K562 (cell line): ENCODE results near the gene POU2F3. TPM values are rescaled to one million over a fixed set of nuclear protein-coding genes. Genes with fewer than 3 reads are reported as not detected.

Experiments used
- ATAC-seq: fragments of 200-7000 bp; cut with Tn5 transposase; 3 replicates; pipeline ENCODE4 v1.9.1; 2020; ENCODE audit warnings: moderate library complexity
- BruUV-seq: library from RNA; stranded (reverse); fragments of 400-500 nt; replicated peaks from 2 replicates; lab custom pipeline; 2021; lab: Mats Ljungman, UMichigan
- CTCF ChIA-PET: fragments of 300-600 bp; formaldehyde crosslinking; extraction: SDS; loops from one replicate; lab custom pipeline; 2021; ENCODE audit warnings: low intra/inter-chr PET ratio; lab: Yijun Ruan, JAX
- POLR2A ChIA-PET: fragments of 300-600, 350-650 bp; sonication (Branson Sonifier 250); formaldehyde crosslinking; extraction: SDS; loops from one replicate; lab custom pipeline; 2021; ENCODE audit warnings: antibody characterized with exemption, inconsistent platforms; lab: Yijun Ruan, JAX
- DNase-seq, 4 experiments: peaks; one replicate each; pipeline versions ENCODE4 v3.0.0 to v3.0.0-alpha.2; 2011 to 2018; ENCODE audit warnings: low spot score in 3 of 4, mixed read lengths in 3 of 4; ENCODE audit errors: extremely low read depth in 1 of 4
- FAIRE-seq: peaks from 2 replicates; lab custom pipeline; 2011; peaks lifted over from hg19 to GRCh38; lab: Jason Lieb, UNC
- H2AFZ ChIP-seq: 2 replicates; pipeline ENCODE4 v1.6.0; 2011; ENCODE audit warnings: low read depth, low read length, control low read depth, inconsistent platforms
- H3K27ac ChIP-seq: fragments of 200-600 bp; 3 replicates; pipeline ENCODE4 v1.8.0; 2011; ENCODE audit warnings: low read depth, mild to moderate bottlenecking, control low read depth, inconsistent platforms, low read length, moderate library complexity, mixed read lengths; ENCODE audit errors: extremely low read depth
- H3K27me3 ChIP-seq, 2 experiments: fragments of 300-600 bp in 1 of 2; 2 replicates in 1 of 2; 3 replicates in 1 of 2; pipeline versions ENCODE4 v1.6.0 to v1.8.0; 2011; ENCODE audit warnings: inconsistent platforms in 2 of 2, low read length in 2 of 2, mild to moderate bottlenecking in 1 of 2, mixed read lengths in 1 of 2, moderate library complexity in 1 of 2; ENCODE audit not compliant: control insufficient read depth in 2 of 2, insufficient read depth in 2 of 2
- H3K36me3 ChIP-seq: fragments of 300-600 bp; 3 replicates; pipeline ENCODE4 v1.8.0; 2011; ENCODE audit warnings: mild to moderate bottlenecking, low read length, inconsistent platforms; ENCODE audit not compliant: control insufficient read depth, insufficient read depth
- H3K4me1 ChIP-seq, 2 experiments: fragments of 200-600 bp in 1 of 2; replicated peaks in 1 of 2; 2 replicates in 1 of 2; 3 replicates in 1 of 2; pipeline versions ENCODE4 v1.5.1 to v1.8.0; 2011; ENCODE audit warnings: inconsistent platforms in 2 of 2, low read length in 2 of 2, mild to moderate bottlenecking in 1 of 2, mixed read lengths in 1 of 2, moderate library complexity in 1 of 2; ENCODE audit not compliant: control insufficient read depth in 2 of 2, insufficient read depth in 2 of 2
- H3K4me2 ChIP-seq: 2 replicates; pipeline ENCODE4 v1.6.1; 2011; ENCODE audit warnings: low read length, control low read depth, inconsistent platforms, mixed read lengths; ENCODE audit not compliant: insufficient read depth
- H3K4me3 ChIP-seq: fragments of 200-600 bp; sonication (generic), shearing (Covaris generic); 2 replicates; pipeline ENCODE4 v1.5.1; 2016; ENCODE audit warnings: control low read depth, inconsistent platforms
- H3K79me2 ChIP-seq: fragments of 200-600 bp; 3 replicates; pipeline ENCODE4 v1.8.0; 2011; ENCODE audit warnings: low read length, inconsistent platforms; ENCODE audit not compliant: control insufficient read depth, insufficient read depth
- H3K9ac ChIP-seq, 2 experiments: 2 replicates each; pipeline versions ENCODE4 v1.6.0 to v1.6.1; 2011; ENCODE audit warnings: low read depth in 2 of 2, low read length in 2 of 2, control low read depth in 1 of 2, inconsistent platforms in 1 of 2, mild to moderate bottlenecking in 1 of 2, mixed read lengths in 1 of 2; ENCODE audit not compliant: insufficient read depth in 1 of 2
- H3K9me1 ChIP-seq: one replicate; pipeline ENCODE4 v1.6.0; 2011; ENCODE audit warnings: inconsistent platforms, mild to moderate bottlenecking, low read length, moderate library complexity; ENCODE audit not compliant: control insufficient read depth, insufficient read depth
- H3K9me3 ChIP-seq: replicated peaks from 2 replicates; pipeline ENCODE4 v1.5.1; 2011; ENCODE audit warnings: low read depth, low read length, inconsistent platforms; ENCODE audit not compliant: control insufficient read depth, insufficient read depth
- H4K20me1 ChIP-seq: replicated peaks from 2 replicates; pipeline ENCODE4 v1.6.1; 2011; ENCODE audit warnings: low read length, inconsistent platforms, mixed read lengths; ENCODE audit not compliant: control insufficient read depth, insufficient read depth
- FOXA3 ChIP-seq, 2 experiments: fragments of 450-650 bp in 1 of 2; sonication (generic) in 1 of 2; formaldehyde crosslinking; IDR thresholded peaks in 1 of 2; conservative IDR thresholded peaks in 1 of 2; 2 replicates each; pipeline versions ENCODE4 v1.4.0 to v1.8.0; 2020 to 2022; ENCODE audit warnings: mild to moderate bottlenecking in 2 of 2, missing genetic modification reagents in 1 of 2
- FOXM1 ChIP-seq, 2 experiments: fragments of 450-650 bp in 1 of 2; sonication (generic) in 1 of 2; formaldehyde crosslinking in 1 of 2; IDR thresholded peaks; 2 replicates each; pipeline versions ENCODE4 v1.6.1 to v1.9.0; 2017 to 2022; ENCODE audit warnings: low read depth in 2 of 2, mild to moderate bottlenecking in 2 of 2, missing genetic modification reagents in 1 of 2, moderate library complexity in 1 of 2
- NR0B1 ChIP-seq: fragments of 450-650 bp; IDR thresholded peaks from one replicate; pipeline ENCODE4 v1.6.1; 2018; ENCODE audit warnings: mild to moderate bottlenecking, moderate library complexity; ENCODE audit not compliant: partially characterized antibody
- RFX1 ChIP-seq: fragments of 450-650 bp; IDR thresholded peaks from 2 replicates; pipeline ENCODE4 v1.6.1; 2016; ENCODE audit warnings: mild to moderate bottlenecking, moderate library complexity
- SRF ChIP-seq, 2 experiments: fragments of 250-450, 450-650 bp in 1 of 2; sonication (Bioruptor Pico) in 1 of 2; sonication (generic) in 1 of 2; formaldehyde crosslinking; IDR thresholded peaks; 2 replicates each; pipeline versions ENCODE4 v1.5.0 to v1.5.1; 2020 to 2022; ENCODE audit warnings: mild to moderate bottlenecking in 1 of 2, missing genetic modification reagents in 1 of 2
- ZNF639 ChIP-seq, 2 experiments: fragments of 200-800 bp in 1 of 2; sonication (Bioruptor generic) in 1 of 2; sonication (generic) in 1 of 2; formaldehyde crosslinking in 1 of 2; IDR thresholded peaks in 1 of 2; conservative IDR thresholded peaks in 1 of 2; 2 replicates each; pipeline versions ENCODE4 v1.5.0 to v1.6.1; 2016 to 2020; ENCODE audit warnings: missing compliant biosample characterization in 1 of 2, missing genetic modification characterization in 1 of 2, missing genetic modification reagents in 1 of 2
- WGBS: fragments of 100-300 bp; shearing (Covaris generic); methylation state at CpG from one replicate; pipeline ENCODE4 v1.1.6; 2016; ENCODE audit warnings: low coverage, mixed read lengths; ENCODE audit not compliant: insufficient coverage; ENCODE audit errors: missing lambda C conversion rate; 5-methylcytosine and 5-hydroxymethylcytosine counted together
- in situ Hi-C: fragments of 300-500 bp; cut with MboI; formaldehyde crosslinking; loops from 4 replicates; pipeline ENCODE4 v1.15.0; 2018; ENCODE audit warnings: inconsistent platforms, mixed read lengths
- intact Hi-C: fragments of 100-400 bp; cut with micrococcal nuclease; formaldehyde crosslinking; loops from 2 replicates; pipeline ENCODE4 v1.14.2; 2022
- polyA plus RNA-seq, 8 experiments: library from polyadenylated mRNA; depleted of rRNA in 4 of 8; stranded (reverse) in 5 of 8; unstranded in 3 of 8; fragments of >200 nt; fragmentation: Nextera tagmentation in 2 of 8; fragmentation: Illumina TruSeq in 1 of 8; extraction: Ambion mirVana in 2 of 8; extraction: Trizol in 1 of 8; gene quantifications; 2 replicates each; pipeline versions ENCODE4 v1.2.1 to v1.2.3, GENCODE V29; 2011 to 2014; ENCODE audit warnings: inconsistent platforms in 1 of 8, missing spikeins in 1 of 8
- total RNA-seq, 7 experiments: library from RNA; depleted of rRNA in 6 of 7; stranded (reverse); fragments of >200 nt in 6 of 7; fragmentation: Illumina TruSeq in 2 of 7; extraction: Trizol in 2 of 7; gene quantifications; 2 replicates each; pipeline versions ENCODE4 v1.2.1 to v1.2.3, GENCODE V29; 2011 to 2021; ENCODE audit warnings: low replicate concordance in 1 of 7

POU2F3 gene
- total and polyA plus RNA-seq, 9 of the 15 experiments (the other 6 are each of a cell fraction or from before 2014, with no cell fraction given) = not detected

GRCh38 chr11:120298461-120298860 lies 58.5 kb downstream of the POU2F3 start:
- in situ Hi-C loops = no loop called here
- H2AFZ ChIP-seq = no peak overlapping the region
- H3K27me3 ChIP-seq = peaks cover 30 to 51% of the 10 kb centered on the region in 2 experiments
- CTCF ChIA-PET = interaction anchor here (1.9 to 2.1 kb wide), 2 partner anchors 63 to 126 kb away, joined by 6 to 35 read pairs; no protein-coding TSS in a partner anchor
- H3K4me3 ChIP-seq = no peak overlapping the region
- intact Hi-C loops = no loop called here
- H3K4me2 ChIP-seq = no peak overlapping the region
- no peak overlapping the region for H3K9ac ChIP-seq
- no peaks in the 10 kb centered on the region for H3K9me3 ChIP-seq
- DNase-seq = no peak
- ATAC-seq = no peak
- POLR2A ChIA-PET = no interaction called here
- H3K4me1 ChIP-seq = no peaks in the 10 kb centered on the region
- H3K9me1 ChIP-seq = no peaks in the 10 kb centered on the region
- 2% methylated on average over 5 of the region's 5 CpGs for WGBS
- H3K27ac ChIP-seq = no peak overlapping the region
- H4K20me1 ChIP-seq = peaks cover 12% of the 10 kb centered on the region; the same call in 1 of the 2 replicates
- no peak for TF ChIP-seq FOXM1 (IDR thresholded peaks at IDR 0.05; ENCODE audit: low read depth)
- TF ChIP-seq FOXM1 (CRISPR knock-in tag; IDR thresholded peaks at IDR 0.05; ENCODE audit: low read depth) = no peak
- TF ChIP-seq SRF (CRISPR knock-in tag; IDR thresholded peaks at IDR 0.05) = no peak
- no peak for TF ChIP-seq RFX1
- no peak for TF ChIP-seq FOXA3 (CRISPR knock-in tag; conservative IDR thresholded peaks at IDR 0.05 in 1 of 2, IDR thresholded peaks at IDR 0.05 in 1 of 2)
- no peak for TF ChIP-seq NR0B1
- TF ChIP-seq ZNF639 (CRISPR knock-in tag; conservative IDR thresholded peaks at IDR 0.05 in 1 of 2, IDR thresholded peaks at IDR 0.05 in 1 of 2) = no peak
- no peak for FAIRE-seq
- no peaks in the 10 kb centered on the region for H3K36me3 ChIP-seq
- no TSS peak for BruUV-seq
- H3K79me2 ChIP-seq = no peaks in the 10 kb centered on the region
